ENCODE results near the gene CELA1. TPM values are rescaled to one million over a fixed set of nuclear protein-coding genes. Genes with fewer than 3 reads are reported as not detected.
"Not testable (repeated sequence)": the region's sequence is repeated elsewhere in the genome, so short reads cannot be mapped to it uniquely, and the experiment has no call there.

CELA1 gene
- total RNA-seq, 1 donor from 2014 or later, result not detected

GRCh38 chr12:51306507-51306906, 40.0 kb downstream of the CELA1 start:
- no peak for DNase-seq (ENCODE audit: extremely low spot score, unreplicated experiment)
- no peaks in the 10 kb centered on the region for H3K9me3 Mint-ChIP-seq
- H3K4me3 Mint-ChIP-seq, result no peak overlapping the region
- H3K27ac Mint-ChIP-seq, result no peak overlapping the region
- H3K4me1 Mint-ChIP-seq (ENCODE audit: unreplicated experiment), result peaks cover 5% of the 10 kb centered on the region
- no peak for TF ChIP-seq CTCF (conservative IDR thresholded peaks at IDR 0.05)
- H3K27me3 Mint-ChIP-seq, result peaks cover 4% of the 10 kb centered on the region
- H3K36me3 Mint-ChIP-seq, result no peaks in the 10 kb centered on the region

GRCh38 chr12:51300768-51301167, 45.7 kb downstream of the CELA1 start:
- not testable (repeated sequence) for DNase-seq (ENCODE audit: extremely low spot score, unreplicated experiment); H3K27me3 Mint-ChIP-seq; H3K27ac Mint-ChIP-seq; H3K4me3 Mint-ChIP-seq; H3K9me3 Mint-ChIP-seq; H3K4me1 Mint-ChIP-seq (ENCODE audit: unreplicated experiment); H3K36me3 Mint-ChIP-seq

GRCh38 chr12:51295651-51296050, 50.8 kb downstream of the CELA1 start:
- no peak overlapping the region for H3K4me3 Mint-ChIP-seq
- no peak for DNase-seq (ENCODE audit: extremely low spot score, unreplicated experiment)
- no peaks in the 10 kb centered on the region for H3K4me1 Mint-ChIP-seq (ENCODE audit: unreplicated experiment)
- H3K27me3 Mint-ChIP-seq, result no peaks in the 10 kb centered on the region
- no peak overlapping the region for H3K27ac Mint-ChIP-seq
- no peaks in the 10 kb centered on the region for H3K36me3 Mint-ChIP-seq
- H3K9me3 Mint-ChIP-seq, result no peaks in the 10 kb centered on the region
- TF ChIP-seq CTCF (conservative IDR thresholded peaks at IDR 0.05), result no peak

GRCh38 chr12:51294097-51294496, 52.4 kb downstream of the CELA1 start:
- H3K27me3 Mint-ChIP-seq; H3K4me3 Mint-ChIP-seq; H3K27ac Mint-ChIP-seq; DNase-seq (ENCODE audit: extremely low spot score, unreplicated experiment); H3K9me3 Mint-ChIP-seq; H3K36me3 Mint-ChIP-seq; H3K4me1 Mint-ChIP-seq (ENCODE audit: unreplicated experiment): not testable (repeated sequence)

- Mint-ChIP-seq H3K27me3 (no peaks in the 10 kb centered on the region), H3K4me1 (ENCODE audit: unreplicated experiment) (no peaks in the 10 kb centered on the region), H3K9me3 (no peaks in the 10 kb centered on the region), H3K4me3 (no peak overlapping the region), H3K27ac (no peak overlapping the region), H3K36me3 (no peaks in the 10 kb centered on the region)
- DNase-seq (ENCODE audit: extremely low spot score, unreplicated experiment), result no peak
- TF ChIP-seq CTCF (conservative IDR thresholded peaks at IDR 0.05), result no peak
These were observed 52.8 kb downstream of the CELA1 start for GRCh38 chr12:51293696-51294095.

GRCh38 chr12:51291603-51292513, 54.6 kb downstream of the CELA1 start:
- not testable (repeated sequence) for H3K4me1 Mint-ChIP-seq (ENCODE audit: unreplicated experiment); H3K27me3 Mint-ChIP-seq; H3K9me3 Mint-ChIP-seq; H3K36me3 Mint-ChIP-seq; H3K27ac Mint-ChIP-seq; DNase-seq (ENCODE audit: extremely low spot score, unreplicated experiment); H3K4me3 Mint-ChIP-seq

- no peak overlapping the region for H3K4me3 Mint-ChIP-seq
- no peak overlapping the region for H3K27ac Mint-ChIP-seq
- no peaks in the 10 kb centered on the region for H3K36me3 Mint-ChIP-seq
- no peak for DNase-seq (ENCODE audit: extremely low spot score, unreplicated experiment)
- H3K27me3 Mint-ChIP-seq, result peaks cover under 1% of the 10 kb centered on the region
- H3K9me3 Mint-ChIP-seq, result no peaks in the 10 kb centered on the region
- H3K4me1 Mint-ChIP-seq (ENCODE audit: unreplicated experiment), result no peaks in the 10 kb centered on the region
- no peak for TF ChIP-seq CTCF (conservative IDR thresholded peaks at IDR 0.05)
These were observed 60.6 kb downstream of the CELA1 start for GRCh38 chr12:51285843-51286242.
